Panc1 (cell line): ENCODE results near the gene CACNA1B. TPM values are rescaled to one million over a fixed set of nuclear protein-coding genes. Genes with fewer than 3 reads are reported as not detected.

Source experiments
- ATAC-seq: fragments of 200-7000 bp; cut with Tn5 transposase; 2 replicates; pipeline ENCODE4 v1.9.1; 2020; ENCODE audit warnings: mild to moderate bottlenecking, moderate library complexity
- BruUV-seq: library from RNA; stranded (reverse); fragments of 400-500 nt; replicated peaks from 2 replicates; lab custom pipeline; 2021; lab: Mats Ljungman, UMichigan
- CTCF ChIA-PET: fragments of 300-600 bp; sonication (Branson Sonifier 250); formaldehyde crosslinking; loops from one replicate; lab custom pipeline; 2022; ENCODE audit warnings: antibody characterized with exemption; lab: Charles Lee
- POLR2A ChIA-PET: fragments of 300-600 bp; sonication (Branson Sonifier 250); formaldehyde crosslinking; loops from one replicate; lab custom pipeline; 2022; ENCODE audit warnings: antibody characterized with exemption; lab: Charles Lee
- DNase-seq: peaks from one replicate; pipeline ENCODE4 v3.0.0-alpha.2; 2010; ENCODE audit warnings: low read depth, low spot score
- H3K27ac ChIP-seq: 2 replicates; pipeline ENCODE4 v1.5.1; 2011; ENCODE audit warnings: mild to moderate bottlenecking, low read length, inconsistent platforms
- H3K27me3 ChIP-seq: fragments of 200-500 bp; sonication (Bioruptor generic); 2 replicates; pipeline ENCODE4 v1.6.0; 2014; ENCODE audit warnings: low read length, inconsistent platforms; ENCODE audit not compliant: control insufficient read depth, insufficient read depth
- H3K36me3 ChIP-seq: fragments of 200-500 bp; sonication (Bioruptor generic); 2 replicates; pipeline ENCODE4 v1.5.1; 2014; ENCODE audit warnings: inconsistent platforms, mild to moderate bottlenecking, low read length, moderate library complexity; ENCODE audit not compliant: control insufficient read depth, insufficient read depth
- H3K4me1 ChIP-seq: 2 replicates; pipeline ENCODE4 v1.5.1; 2011; ENCODE audit warnings: inconsistent platforms, mild to moderate bottlenecking, low read length, moderate library complexity; ENCODE audit not compliant: control insufficient read depth, insufficient read depth
- H3K4me3 ChIP-seq, 2 experiments: 2 replicates each; pipeline ENCODE4 v1.5.1; 2011 to 2012; ENCODE audit warnings: low read depth in 2 of 2, low read length in 2 of 2, mild to moderate bottlenecking in 2 of 2, inconsistent platforms in 1 of 2, moderate library complexity in 1 of 2
- H3K9me3 ChIP-seq: fragments of 200-500 bp; sonication (Bioruptor generic); 2 replicates; pipeline ENCODE4 v1.5.1; 2014; ENCODE audit warnings: low read depth, mild to moderate bottlenecking, inconsistent platforms, low read length, moderate library complexity; ENCODE audit not compliant: control insufficient read depth, insufficient read depth
- CTCF ChIP-seq: fragments of 450-650 bp; IDR thresholded peaks from 2 replicates; pipeline ENCODE4 v1.5.1; 2017; ENCODE audit warnings: mild to moderate bottlenecking
- POLR2AphosphoS5 ChIP-seq: IDR thresholded peaks from 2 replicates; pipeline ENCODE4 v1.6.1; 2012; ENCODE audit warnings: mild to moderate bottlenecking, low read depth, low read length, moderate library complexity
- SIN3A ChIP-seq: IDR thresholded peaks from 2 replicates; pipeline ENCODE4 v1.6.1; 2012; ENCODE audit warnings: low read depth, mild to moderate bottlenecking, low read length, moderate library complexity, borderline replicate concordance; ENCODE audit not compliant: insufficient read depth
- TCF7L2 ChIP-seq: IDR thresholded peaks from 2 replicates; pipeline ENCODE4 v1.6.1; 2011; ENCODE audit warnings: mild to moderate bottlenecking, low read depth, low read length, inconsistent platforms
- in situ Hi-C: cut with HindIII; loops from 2 replicates; pipeline ENCODE4 v1.10.0; 2016; ENCODE audit warnings: low sequenced_read_pairs, low pct_unique_long_range_greater_than_20kb
- intact Hi-C: fragments of 100-400 bp; cut with micrococcal nuclease; formaldehyde crosslinking; loops from one replicate; pipeline ENCODE4 v1.10.0; 2022; ENCODE audit not compliant: unreplicated experiment
- total RNA-seq: library from RNA; stranded (reverse); gene quantifications from one replicate; pipeline ENCODE4 v1.2.1, GENCODE V29; 2021; ENCODE audit not compliant: unreplicated experiment
- TF ChIP-seq, protein P1 (sequence below), 2 experiments: IDR thresholded peaks; 2 replicates each; pipeline ENCODE4 v1.6.1; 2011 to 2012; ENCODE audit warnings: low read depth in 2 of 2, control low read depth in 1 of 2, low read length in 1 of 2, mild to moderate bottlenecking in 1 of 2, moderate library complexity in 1 of 2; ENCODE audit not compliant: insufficient read depth in 1 of 2

The CACNA1B gene
- total RNA-seq, 1 experiment from 2014 or later = 0.49 TPM

DNA sequence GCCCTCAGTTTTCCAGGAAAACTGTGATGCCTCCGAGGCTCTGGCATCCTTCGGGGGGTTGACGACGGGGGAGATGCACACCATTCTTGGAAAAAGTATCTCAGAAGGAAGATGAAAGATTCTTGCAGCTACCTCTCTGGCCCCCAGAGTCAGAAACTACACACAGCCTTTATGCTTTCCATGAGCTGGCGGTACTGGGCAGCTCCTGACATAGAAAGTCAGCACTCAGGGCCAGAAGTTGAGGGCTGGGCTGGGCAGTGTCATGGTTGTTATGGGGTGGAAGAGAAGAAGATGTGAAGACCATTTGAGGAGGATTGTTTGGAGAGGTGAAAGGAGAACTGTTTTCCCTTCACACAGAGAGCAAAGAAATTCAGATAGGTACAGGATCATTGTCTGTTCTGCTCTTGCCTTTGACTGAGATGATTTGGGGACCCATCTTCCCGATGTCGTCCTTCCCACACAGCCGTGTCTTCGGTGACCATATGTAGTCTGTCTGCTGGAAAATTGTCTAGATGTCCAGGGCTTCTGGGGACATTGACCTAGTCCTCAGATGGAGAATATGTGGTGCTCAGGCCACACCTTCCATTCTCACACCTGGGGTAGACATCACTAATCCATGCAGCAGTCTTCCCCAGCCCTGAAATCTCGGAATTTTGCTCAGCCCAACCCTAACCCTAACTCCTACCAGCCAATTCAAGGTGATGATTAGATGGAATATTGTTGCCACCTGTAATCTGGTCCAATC is 237.1 kb downstream of the CACNA1B start:
- TF ChIP-seq SIN3A = no peak
- TF ChIP-seq, protein P1, sequence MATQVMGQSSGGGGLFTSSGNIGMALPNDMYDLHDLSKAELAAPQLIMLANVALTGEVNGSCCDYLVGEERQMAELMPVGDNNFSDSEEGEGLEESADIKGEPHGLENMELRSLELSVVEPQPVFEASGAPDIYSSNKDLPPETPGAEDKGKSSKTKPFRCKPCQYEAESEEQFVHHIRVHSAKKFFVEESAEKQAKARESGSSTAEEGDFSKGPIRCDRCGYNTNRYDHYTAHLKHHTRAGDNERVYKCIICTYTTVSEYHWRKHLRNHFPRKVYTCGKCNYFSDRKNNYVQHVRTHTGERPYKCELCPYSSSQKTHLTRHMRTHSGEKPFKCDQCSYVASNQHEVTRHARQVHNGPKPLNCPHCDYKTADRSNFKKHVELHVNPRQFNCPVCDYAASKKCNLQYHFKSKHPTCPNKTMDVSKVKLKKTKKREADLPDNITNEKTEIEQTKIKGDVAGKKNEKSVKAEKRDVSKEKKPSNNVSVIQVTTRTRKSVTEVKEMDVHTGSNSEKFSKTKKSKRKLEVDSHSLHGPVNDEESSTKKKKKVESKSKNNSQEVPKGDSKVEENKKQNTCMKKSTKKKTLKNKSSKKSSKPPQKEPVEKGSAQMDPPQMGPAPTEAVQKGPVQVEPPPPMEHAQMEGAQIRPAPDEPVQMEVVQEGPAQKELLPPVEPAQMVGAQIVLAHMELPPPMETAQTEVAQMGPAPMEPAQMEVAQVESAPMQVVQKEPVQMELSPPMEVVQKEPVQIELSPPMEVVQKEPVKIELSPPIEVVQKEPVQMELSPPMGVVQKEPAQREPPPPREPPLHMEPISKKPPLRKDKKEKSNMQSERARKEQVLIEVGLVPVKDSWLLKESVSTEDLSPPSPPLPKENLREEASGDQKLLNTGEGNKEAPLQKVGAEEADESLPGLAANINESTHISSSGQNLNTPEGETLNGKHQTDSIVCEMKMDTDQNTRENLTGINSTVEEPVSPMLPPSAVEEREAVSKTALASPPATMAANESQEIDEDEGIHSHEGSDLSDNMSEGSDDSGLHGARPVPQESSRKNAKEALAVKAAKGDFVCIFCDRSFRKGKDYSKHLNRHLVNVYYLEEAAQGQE (IDR thresholded peaks at IDR 0.05; ENCODE audit: insufficient read depth in 1 of 2, low read depth in 2 of 2, low read length in 1 of 2) = no peak
- no peak for TF ChIP-seq TCF7L2
- no peak for TF ChIP-seq CTCF
- TF ChIP-seq POLR2AphosphoS5 = no peak
- Histone ChIP-seq H3K9me3 (no peaks in the 10 kb centered on the region), H3K36me3 (no peaks in the 10 kb centered on the region), H3K4me3 (no peak overlapping the region), H3K27ac (no peak overlapping the region), H3K4me1 (no peaks in the 10 kb centered on the region), H3K27me3 (no peaks in the 10 kb centered on the region)
- DNase-seq (no peak), ATAC-seq (no peak)
- intact Hi-C loops = no loop called here
- BruUV-seq = no TSS peak
- POLR2A ChIA-PET = no interaction called here
- in situ Hi-C loops = no loop called here
- CTCF ChIA-PET = no interaction called here

DNA sequence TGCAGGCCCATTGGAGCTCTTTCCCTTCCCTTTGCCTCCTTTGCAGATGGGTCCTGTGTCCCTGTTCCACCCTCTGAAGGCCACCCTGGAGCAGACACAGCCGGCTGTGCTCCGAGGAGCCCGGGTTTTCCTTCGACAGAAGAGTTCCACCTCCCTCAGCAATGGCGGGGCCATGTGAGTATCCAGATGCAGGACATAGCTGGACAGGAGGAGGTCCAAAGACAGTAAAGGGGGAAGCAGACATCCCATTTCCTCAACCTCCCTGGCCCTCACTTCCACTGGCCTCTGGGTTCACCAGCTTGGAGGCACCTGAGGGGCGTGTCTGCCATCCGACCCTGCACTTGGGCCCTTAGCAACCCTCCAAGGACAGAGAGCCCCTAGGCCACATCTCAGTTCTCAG is 237.9 kb downstream of the CACNA1B start:
- no peak for ATAC-seq
- in situ Hi-C loops (no loop called here), intact Hi-C loops (no loop called here)
- H3K4me3 ChIP-seq = no peak overlapping the region
- DNase-seq = no peak
- H3K4me1 ChIP-seq = no peaks in the 10 kb centered on the region
- no TSS peak for BruUV-seq
- ChIA-PET POLR2A (no interaction called here), CTCF (no interaction called here)
- no peaks in the 10 kb centered on the region for H3K36me3 ChIP-seq
- H3K27ac ChIP-seq = no peak overlapping the region
- no peaks in the 10 kb centered on the region for H3K27me3 ChIP-seq
- no peak for TF ChIP-seq TCF7L2
- TF ChIP-seq, protein P1 (IDR thresholded peaks at IDR 0.05; ENCODE audit: insufficient read depth in 1 of 2, low read depth in 2 of 2, low read length in 1 of 2) = no peak
- no peak for TF ChIP-seq SIN3A
- TF ChIP-seq POLR2AphosphoS5 = no peak
- no peak for TF ChIP-seq CTCF
- H3K9me3 ChIP-seq = no peaks in the 10 kb centered on the region
